GM10847 (cell line): ENCODE results near the gene MAP1A.

Source experiments
- POLR2A ChIP-seq: IDR thresholded peaks from 2 replicates; pipeline ENCODE4 v1.6.1; 2011; ENCODE audit not compliant: insufficient read length; ENCODE audit errors: extremely low read depth

Gene MAP1A

DNA sequence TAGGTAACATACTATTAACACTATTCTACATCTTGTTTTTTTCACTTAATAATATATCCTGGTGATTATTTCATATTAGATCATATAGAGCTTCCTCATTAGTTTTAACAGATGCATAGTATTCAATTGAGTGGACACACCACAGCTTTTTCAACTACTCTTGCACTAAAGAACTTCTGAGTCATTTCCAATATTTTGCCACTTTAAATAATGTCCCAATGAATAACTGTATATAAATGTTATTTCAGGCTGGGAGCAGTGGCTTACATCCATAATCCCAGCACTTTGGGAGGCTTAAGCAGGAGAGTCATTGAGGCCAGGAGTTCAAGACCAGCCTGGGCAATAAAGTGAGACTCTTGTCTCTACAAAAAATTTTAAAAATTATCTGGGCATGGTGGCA is 26.9 kb downstream of the MAP1A start:
- no peak for TF ChIP-seq POLR2A

DNA sequence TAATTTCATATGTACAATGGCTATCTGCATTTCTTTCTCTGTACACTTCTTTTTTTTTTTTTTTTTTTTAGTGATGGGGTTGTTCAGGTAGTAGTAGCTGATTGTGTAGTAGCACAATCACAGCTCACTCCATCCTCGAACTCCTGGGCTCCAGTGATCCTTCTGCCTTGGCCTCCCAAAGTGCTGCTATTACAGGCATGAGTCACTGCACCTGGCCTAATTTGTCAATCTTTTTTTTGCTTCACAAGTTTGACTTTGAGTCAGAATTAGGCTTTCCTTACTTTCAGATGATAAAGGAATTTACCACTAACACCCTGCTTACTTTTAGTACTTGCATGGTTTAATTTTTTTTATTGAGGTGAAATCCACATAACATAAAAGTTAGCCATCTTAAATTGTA is 28.0 kb downstream of the MAP1A start:
- TF ChIP-seq POLR2A, result no peak

DNA sequence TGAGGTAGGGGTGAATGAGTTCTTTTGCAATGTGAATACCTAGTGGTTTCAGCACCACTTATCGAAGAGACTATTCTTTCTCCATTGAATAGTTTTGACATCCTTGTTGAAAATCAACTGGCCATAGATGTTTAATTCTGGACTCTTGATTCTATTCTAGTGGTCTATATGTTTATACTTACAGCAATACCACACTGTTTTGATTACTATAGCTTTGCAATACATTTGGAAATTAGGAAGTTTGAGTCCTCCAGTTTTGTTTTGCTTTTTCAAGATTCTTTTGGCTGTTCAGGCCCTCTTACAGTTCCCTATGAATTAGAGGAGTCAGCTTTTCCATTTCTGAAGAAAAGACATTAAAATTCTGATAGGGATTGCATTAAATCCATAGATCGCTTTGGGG is 30.1 kb downstream of the MAP1A start:
- TF ChIP-seq POLR2A, result no peak

DNA sequence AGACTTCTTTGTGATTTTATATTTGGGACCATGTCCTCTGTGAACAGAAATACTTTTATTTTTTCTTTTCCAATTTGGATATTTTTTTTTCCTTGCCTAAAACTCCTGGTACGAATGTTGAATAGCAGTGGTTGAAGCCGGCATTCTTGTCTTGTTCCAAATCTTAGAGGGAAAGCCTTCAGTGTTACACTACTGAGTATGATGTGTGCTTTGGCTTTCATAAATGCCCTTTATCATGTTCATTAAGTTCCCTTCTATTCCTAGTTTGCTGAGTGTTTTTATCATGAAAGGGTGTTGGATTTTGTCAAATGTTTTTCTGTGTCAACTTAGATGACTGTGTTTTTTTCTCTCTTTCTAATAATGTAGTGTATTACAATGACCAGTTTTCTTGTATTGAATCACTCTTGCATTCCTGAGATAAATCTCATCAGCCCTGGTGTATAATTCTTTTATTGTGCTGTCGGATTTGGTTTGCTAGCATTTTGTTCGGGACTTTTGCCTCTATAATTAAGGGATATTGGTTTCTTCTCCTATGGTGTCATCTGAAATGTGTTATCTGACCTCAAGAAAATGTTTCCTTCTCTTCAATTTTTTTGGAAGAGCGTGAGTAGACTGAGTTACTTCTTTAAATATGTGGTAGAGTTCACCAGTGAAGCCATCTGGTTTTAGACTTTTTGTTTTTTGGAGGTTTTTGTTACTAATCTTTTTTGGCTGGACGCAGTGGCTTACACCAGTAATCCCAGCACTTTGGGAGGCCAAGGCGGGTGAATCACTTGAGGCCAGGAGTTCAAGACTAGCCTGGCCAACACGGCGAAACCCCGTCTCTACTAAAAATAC is 33.3 kb downstream of the MAP1A start:
- no peak for TF ChIP-seq POLR2A

DNA sequence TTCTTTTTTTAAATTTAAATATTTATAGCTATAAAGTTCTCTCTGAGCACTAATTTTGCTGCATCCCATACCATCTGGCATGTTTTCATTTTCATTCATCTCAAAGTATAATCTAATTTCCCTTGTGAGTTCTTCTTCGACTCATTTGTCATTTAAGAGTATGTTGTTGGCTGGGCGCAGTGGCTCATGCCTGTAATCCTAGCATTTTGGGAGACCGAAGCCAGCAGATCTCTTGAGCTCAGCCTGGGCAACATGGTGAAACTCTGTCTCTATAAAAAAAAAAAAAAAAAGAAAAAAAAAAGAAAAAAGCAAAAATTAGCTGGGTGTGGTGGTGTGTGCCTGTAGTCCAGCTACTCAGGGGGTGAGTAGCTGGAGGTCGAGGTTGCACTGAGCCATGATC is 34.8 kb downstream of the MAP1A start:
- no peak for TF ChIP-seq POLR2A

DNA sequence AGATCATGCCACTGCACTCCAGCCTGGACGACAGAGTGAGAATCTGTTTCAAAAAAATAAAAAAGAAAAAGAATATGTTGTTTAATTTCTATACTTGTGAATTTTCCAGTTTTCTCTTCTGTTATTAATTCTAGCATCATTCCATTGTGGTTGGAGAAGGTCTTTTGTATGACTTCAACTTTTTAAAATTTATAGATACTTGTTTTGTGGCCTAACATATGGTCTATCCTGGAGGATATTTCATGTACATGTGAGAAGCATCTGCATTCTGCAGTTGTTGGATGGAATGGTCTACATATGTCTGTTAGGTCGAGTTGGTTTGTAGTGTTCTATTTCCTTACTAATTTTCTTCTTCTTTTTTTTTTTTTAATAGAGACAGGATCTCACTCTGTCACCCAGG is 35.6 kb downstream of the MAP1A start:
- TF ChIP-seq POLR2A, result no peak
